RWPE1 (cell line): ENCODE data around the gene ZNF417.
A peak's percentile ranks its signal among the peaks of the same experiment; 100 is the strongest.

Experiments used
- CTCF ChIA-PET: fragments of 350-600 bp; sonication (Branson Sonifier 250); formaldehyde crosslinking; extraction: SDS; loops from one replicate; lab custom pipeline; 2021; lab: Yijun Ruan, JAX
- POLR2A ChIA-PET: fragments of 400-600 bp; formaldehyde crosslinking; extraction: SDS; loops from one replicate; lab custom pipeline; 2020; ENCODE audit warnings: antibody characterized with exemption; ENCODE audit not compliant: low non-redundant PET; lab: Yijun Ruan, JAX
- DNase-seq: peaks from one replicate; pipeline ENCODE4 v3.0.0; 2012; ENCODE audit warnings: low spot score
- H3K27ac ChIP-seq: fragments of 450-650 bp; 2 replicates; pipeline ENCODE4 v1.5.1; 2017
- TF ChIP-seq, protein P1 (sequence below): fragments of 450-650 bp; conservative IDR thresholded peaks from 2 replicates; pipeline ENCODE4 v1.5.1; 2017; ENCODE audit warnings: low read depth, mild to moderate bottlenecking

The ZNF417 gene

DNA sequence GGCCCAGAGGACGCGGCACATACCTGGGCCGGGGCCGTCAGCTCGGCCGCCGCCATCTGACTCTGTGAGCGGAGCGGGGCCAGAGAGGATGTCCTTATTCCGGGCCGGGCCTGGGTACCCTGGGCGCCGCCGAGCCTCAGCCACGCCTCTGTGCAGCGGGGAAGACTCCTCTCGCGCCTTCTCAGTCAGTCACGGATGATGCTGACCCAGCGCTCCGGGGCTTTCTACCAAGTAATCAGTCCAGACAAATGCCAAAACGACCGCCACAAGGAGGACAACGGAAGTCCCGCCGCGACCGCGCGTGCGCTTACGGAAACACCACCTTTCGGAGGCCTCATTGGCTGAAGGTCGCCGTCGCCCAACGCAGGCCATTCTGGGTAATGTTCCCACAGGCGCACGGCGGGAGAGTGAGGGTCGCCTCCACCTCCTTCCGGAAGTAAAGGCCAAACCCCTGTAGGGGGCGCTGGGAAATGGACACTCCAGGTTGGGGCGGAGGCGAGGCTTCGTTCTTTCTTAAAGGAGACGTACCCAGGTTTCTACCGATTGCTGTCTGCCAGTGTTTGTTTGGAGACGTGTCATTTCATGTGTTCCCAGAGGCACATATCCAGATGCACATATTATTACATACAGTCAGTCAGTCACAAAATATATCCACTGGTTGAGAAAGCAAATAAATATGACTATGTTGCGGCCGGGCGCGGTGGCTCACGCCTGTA lies 31.2 kb upstream of the ZNF417 start, which contains the start of gene ZNF256:
ZNF256 (minus strand) TSS at position 288 of the 716 bp plus-strand sequence; CDS start at position 56, 232 bp downstream.
- H3K27ac ChIP-seq, result peak within 1 kb of the TSS; percentile 77
- DNase-seq, result peak; percentile 86
- TF ChIP-seq, protein P1, sequence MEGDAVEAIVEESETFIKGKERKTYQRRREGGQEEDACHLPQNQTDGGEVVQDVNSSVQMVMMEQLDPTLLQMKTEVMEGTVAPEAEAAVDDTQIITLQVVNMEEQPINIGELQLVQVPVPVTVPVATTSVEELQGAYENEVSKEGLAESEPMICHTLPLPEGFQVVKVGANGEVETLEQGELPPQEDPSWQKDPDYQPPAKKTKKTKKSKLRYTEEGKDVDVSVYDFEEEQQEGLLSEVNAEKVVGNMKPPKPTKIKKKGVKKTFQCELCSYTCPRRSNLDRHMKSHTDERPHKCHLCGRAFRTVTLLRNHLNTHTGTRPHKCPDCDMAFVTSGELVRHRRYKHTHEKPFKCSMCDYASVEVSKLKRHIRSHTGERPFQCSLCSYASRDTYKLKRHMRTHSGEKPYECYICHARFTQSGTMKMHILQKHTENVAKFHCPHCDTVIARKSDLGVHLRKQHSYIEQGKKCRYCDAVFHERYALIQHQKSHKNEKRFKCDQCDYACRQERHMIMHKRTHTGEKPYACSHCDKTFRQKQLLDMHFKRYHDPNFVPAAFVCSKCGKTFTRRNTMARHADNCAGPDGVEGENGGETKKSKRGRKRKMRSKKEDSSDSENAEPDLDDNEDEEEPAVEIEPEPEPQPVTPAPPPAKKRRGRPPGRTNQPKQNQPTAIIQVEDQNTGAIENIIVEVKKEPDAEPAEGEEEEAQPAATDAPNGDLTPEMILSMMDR, result peak; percentile 55
- POLR2A ChIA-PET, result no interaction called here
- CTCF ChIA-PET, result interaction anchor here (0.6 kb wide), 1 partner anchor 513 kb away, joined by 5 read pairs; no protein-coding TSS in a partner anchor

DNA sequence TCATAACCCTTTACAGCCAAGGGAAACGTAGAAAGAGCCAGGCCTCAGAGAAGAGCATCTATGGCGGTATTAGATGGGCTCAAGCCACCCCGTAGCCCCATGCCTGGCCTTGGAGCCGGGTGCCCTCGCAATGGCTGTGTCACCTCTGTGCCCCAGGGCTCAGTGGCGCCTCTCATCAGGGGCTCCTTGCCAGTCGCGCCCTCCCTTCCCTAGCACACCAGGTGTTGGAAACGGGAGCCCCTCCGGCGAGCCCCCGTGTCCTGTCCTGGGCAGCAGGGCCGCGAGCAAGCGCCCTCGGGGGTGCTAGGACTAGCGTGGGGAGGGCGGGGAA lies 30.7 kb upstream of the ZNF417 start:
- no peak for DNase-seq
- TF ChIP-seq, protein P1, result no peak
- POLR2A ChIA-PET, result no interaction called here
- H3K27ac ChIP-seq, result peak overlapping the region; percentile 77
- CTCF ChIA-PET, result no interaction called here

DNA sequence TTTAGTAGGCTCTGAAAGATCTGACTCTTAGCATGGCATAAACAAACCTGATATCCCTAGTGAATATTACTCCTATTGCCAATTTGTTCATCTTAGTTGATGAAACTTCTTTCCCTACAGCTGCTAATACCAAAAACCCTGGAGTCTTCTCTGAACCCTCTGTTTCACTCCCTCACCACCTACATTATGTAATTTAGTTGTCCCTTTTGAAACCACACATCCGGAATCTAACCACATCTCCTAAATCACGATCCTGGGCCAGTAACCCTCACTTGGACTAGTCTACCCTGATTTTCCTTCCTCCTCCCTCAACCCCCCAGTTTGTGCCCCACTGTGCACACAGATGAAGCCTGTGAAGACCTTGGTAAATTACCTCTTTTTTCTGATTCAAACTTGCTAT lies 29.9 kb upstream of the ZNF417 start:
- ChIA-PET CTCF (no interaction called here), POLR2A (no interaction called here)
- DNase-seq, result no peak
- TF ChIP-seq, protein P1, result no peak
- no peak overlapping the region for H3K27ac ChIP-seq

DNA sequence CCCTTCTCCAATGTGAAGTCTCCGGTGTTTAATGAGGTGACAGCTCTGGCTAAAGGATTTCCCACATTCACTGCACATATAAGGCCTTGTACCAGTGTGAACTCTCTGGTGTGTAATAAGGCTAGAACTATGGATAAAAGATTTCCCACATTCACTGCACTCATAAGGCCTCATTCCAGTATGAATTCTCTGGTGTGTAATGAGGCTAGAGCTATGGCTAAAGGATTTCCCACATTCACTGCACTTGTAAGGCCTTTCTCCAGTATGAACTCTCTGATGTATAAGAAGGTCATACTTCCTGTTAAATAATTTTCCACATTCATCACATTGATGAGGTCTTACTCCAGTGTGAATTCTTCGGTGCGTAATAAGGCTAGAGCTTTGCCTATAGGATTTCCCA lies 25.2 kb upstream of the ZNF417 start:
- no peak overlapping the region for H3K27ac ChIP-seq
- POLR2A ChIA-PET, result no interaction called here
- CTCF ChIA-PET, result interaction anchor here (0.7 kb wide), 1 partner anchor 505 kb away, joined by 3 read pairs; no protein-coding TSS in a partner anchor
- TF ChIP-seq, protein P1, result no peak
- DNase-seq, result no peak

DNA sequence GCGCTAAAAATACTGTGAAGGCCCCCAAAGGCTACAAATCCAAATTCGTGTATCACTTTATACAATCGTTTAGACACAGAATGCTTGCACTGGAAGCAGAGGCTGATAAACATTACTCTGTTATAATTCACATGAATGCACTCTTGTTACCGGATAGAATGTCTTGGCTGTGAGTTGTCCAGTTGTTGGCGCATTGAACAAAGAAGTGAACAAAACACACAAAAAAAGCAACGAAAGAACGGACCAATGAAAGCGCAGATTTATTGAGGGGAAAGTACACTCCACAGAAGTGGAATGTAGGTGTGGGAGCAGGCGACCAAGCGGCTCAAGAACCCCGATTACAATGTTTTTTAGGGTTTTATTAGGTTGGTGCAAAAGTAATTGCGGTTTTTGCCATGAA lies 19.3 kb upstream of the ZNF417 start:
- ChIA-PET POLR2A (interaction anchor here (0.8 kb wide), 1 partner anchor 247 kb away, joined by 8 read pairs; the partner anchor contains the start of gene ZNF274), CTCF (interaction anchor here (0.7 kb wide), 1 partner anchor 971 kb away, joined by 3 read pairs; no protein-coding TSS in a partner anchor)
- no peak overlapping the region for H3K27ac ChIP-seq
- no peak for DNase-seq
- TF ChIP-seq, protein P1, result no peak

DNA sequence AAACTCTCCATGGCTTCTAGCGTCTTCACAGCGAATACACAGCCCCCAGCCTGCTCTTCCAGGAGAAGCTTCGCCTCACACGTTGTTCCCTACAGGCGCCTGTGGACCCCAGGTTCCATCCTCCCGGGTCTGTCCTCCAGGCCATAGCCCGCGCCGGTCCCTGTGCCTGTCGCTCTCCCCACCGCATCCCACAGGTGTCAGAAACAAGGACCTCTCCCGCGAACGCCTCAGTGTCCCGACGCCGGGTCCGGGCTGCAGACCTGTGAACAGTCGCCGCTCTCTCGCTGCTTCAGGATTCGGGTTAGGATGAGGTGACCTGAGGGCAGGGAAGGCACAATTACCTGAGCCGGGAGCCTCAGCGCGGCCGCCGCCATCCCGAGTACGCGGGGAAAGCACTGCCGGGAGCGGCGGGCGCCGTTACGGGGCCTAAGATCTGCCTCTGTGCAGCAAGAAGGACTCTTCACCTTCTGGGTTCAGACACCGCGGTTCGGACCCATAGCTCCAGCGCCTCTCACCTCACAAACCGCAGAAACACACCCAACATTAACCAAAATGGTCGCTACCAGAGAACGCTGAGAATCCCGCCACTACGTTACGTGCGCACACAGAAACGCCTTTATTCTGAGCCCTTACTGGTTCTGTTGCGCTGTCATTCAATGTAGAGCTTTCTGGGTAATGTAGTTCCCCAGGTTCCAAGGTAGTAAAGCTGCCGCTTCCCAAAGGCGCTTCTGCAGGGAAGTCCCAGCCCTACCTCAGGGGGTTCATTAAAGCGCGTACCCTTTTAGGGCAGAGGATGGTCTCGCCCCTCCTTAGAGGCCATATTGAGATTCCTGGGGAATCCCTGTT lies 18.7 kb upstream of the ZNF417 start, which contains the start of gene ZNF418:
ZNF418 (minus strand) TSS at position 583 of the 846 bp plus-strand sequence. CDS start 1,580 bp downstream, outside the sequence.
- TF ChIP-seq, protein P1, result no peak
- CTCF ChIA-PET, result interaction anchor here (0.7 kb wide), 1 partner anchor 970 kb away, joined by 3 read pairs; no protein-coding TSS in a partner anchor
- H3K27ac ChIP-seq, result no peak within 1 kb of the TSS
- DNase-seq, result peak; percentile 56
- POLR2A ChIA-PET, result interaction anchor here (0.6 to 0.8 kb wide), 2 partner anchors 75 to 248 kb away, joined by 3 to 8 read pairs; partner anchors contain the start of gene ZNF274
